ENCODE measurements around the gene CHD8. TPM values are rescaled to one million over a fixed set of nuclear protein-coding genes. Genes with fewer than 3 reads are reported as not detected.
A peak's percentile ranks its signal among the peaks of the same experiment; 100 is the strongest.

CHD8 gene
- total RNA-seq, 1 experiment from 2014 or later, result 135 TPM

- Histone ChIP-seq H2AFZ (ENCODE audit: low read length) (no peak overlapping the region), H3K4me1 (ENCODE audit: insufficient read depth, low read length) (no peaks in the 10 kb centered on the region; the same call in 1 of the 2 replicates), H2BK15ac (ENCODE audit: low read depth, low read length) (no peak overlapping the region), H3K18ac (ENCODE audit: insufficient read length, low read depth, low read length) (no peak overlapping the region), H3K14ac (ENCODE audit: insufficient read depth, low read length) (no peak overlapping the region), H3T11ph (ENCODE audit: low read length) (no peak overlapping the region), H3K79me1 (ENCODE audit: insufficient read depth, low read depth, low read length, poor library complexity, severe bottlenecking) (peaks cover 3% of the 10 kb centered on the region), H4K8ac (replicated peaks; ENCODE audit: insufficient read length, low read depth, low read length) (no peak overlapping the region), H3K23me2 (ENCODE audit: insufficient read length, low read depth, low read length, poor library complexity, severe bottlenecking) (no peaks in the 10 kb centered on the region), H3K9me3 (ENCODE audit: control insufficient read depth, low read depth, low read length) (no peaks in the 10 kb centered on the region), H2BK120ac (ENCODE audit: low read depth, low read length, poor library complexity, severe bottlenecking) (no peak overlapping the region), H3K27me3 (ENCODE audit: insufficient read depth, low read length) (no peaks in the 10 kb centered on the region), H4K5ac (ENCODE audit: insufficient read length, low read depth, low read length) (no peak overlapping the region), H2BK5ac (ENCODE audit: insufficient read length, low read length) (no peak overlapping the region), H4K91ac (ENCODE audit: insufficient read length, low read depth, low read length) (no peak overlapping the region), H4K20me1 (ENCODE audit: control insufficient read depth, insufficient read depth, insufficient read length) (no peaks in the 10 kb centered on the region), H2BK12ac (ENCODE audit: insufficient read length, low read depth, low read length) (no peak overlapping the region), H2BK20ac (ENCODE audit: low read depth, low read length, poor library complexity, severe bottlenecking) (no peak overlapping the region), H3K79me2 (ENCODE audit: insufficient read depth, low read length) (peaks cover 8% of the 10 kb centered on the region; the same call in 1 of the 2 replicates), H3K9ac (ENCODE audit: extremely low read depth, insufficient read length, low read length) (no peak overlapping the region), H3K27ac (ENCODE audit: insufficient read length, low read depth, low read length) (no peak overlapping the region), H3K4me2 (ENCODE audit: insufficient read depth, insufficient read length, low read length) (no peak overlapping the region), H3K23ac (ENCODE audit: insufficient read length, low read depth, low read length) (no peak overlapping the region), H2AK5ac (ENCODE audit: insufficient read length, low read length) (no peak overlapping the region), H3K4ac (ENCODE audit: low read depth, low read length) (no peak overlapping the region), H3K56ac (ENCODE audit: insufficient read length, low read depth, low read length) (no peak overlapping the region)
- H3K36me3 Mint-ChIP-seq (ENCODE audit: insufficient read depth in 1 of 3, low read depth in 3 of 3), result peaks cover 63 to 83% (median 71%) of the 10 kb centered on the region in 3 experiments
- WGBS (ENCODE audit: extremely low coverage, insufficient read length, low lambda C conversion rate), result no CpG with 5 or more reads among the region's 4 CpGs
- H3K27ac Mint-ChIP-seq, result peak overlapping the region in 2 of 3 experiments; percentile 30 to 69; a peak in 2 of 7 replicates
- H3K4me1 Mint-ChIP-seq, result peaks cover 24 to 28% of the 10 kb centered on the region in 2 experiments
- H3K4me3 Mint-ChIP-seq, result no peak overlapping the region; a peak in 1 of 5 replicates
- TF ChIP-seq CTCF (conservative IDR thresholded peaks at IDR 0.05), result no peak
- no peaks in the 10 kb centered on the region for H3K9me3 Mint-ChIP-seq
- no peak for DNase-seq
- no peaks in the 10 kb centered on the region for H3K27me3 Mint-ChIP-seq (ENCODE audit: low read depth)
Measured at GRCh38 chr14:21503376-21503775, 47.5 kb upstream of the CHD8 start.
